Measurements from ENCODE around the gene TECTB.

Gene TECTB

DNA sequence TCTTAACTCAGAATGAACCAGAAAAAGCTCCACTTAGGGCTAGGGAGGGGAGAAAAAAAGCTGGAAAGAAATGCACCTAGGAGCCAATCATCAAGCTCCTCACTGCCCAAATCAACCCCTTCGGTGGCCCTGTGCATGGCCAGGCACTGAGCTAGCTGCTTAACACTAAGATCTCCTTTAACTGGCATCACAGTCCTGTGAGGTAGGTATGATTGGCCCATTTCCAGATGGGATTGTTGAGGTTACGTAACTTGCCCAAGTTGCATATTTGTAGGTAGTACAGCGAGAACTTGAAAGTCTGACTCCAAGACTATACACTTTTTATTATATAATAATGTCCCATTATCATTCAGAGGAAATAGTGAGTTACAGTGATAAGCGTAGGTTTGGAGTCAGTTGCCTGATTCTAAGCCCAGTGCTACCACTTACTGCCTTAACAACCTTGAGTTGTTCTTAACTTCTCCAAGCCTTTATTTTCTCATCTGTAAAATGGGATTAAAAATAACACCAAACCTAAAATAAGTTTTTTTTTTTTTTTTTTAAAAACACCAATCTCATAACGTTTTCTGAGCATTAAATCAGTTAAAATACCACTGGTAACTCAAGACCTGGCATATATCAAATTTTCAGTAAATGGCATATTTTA, 53.5 kb downstream of the TECTB start:
- TF ChIP-seq, protein P1, sequence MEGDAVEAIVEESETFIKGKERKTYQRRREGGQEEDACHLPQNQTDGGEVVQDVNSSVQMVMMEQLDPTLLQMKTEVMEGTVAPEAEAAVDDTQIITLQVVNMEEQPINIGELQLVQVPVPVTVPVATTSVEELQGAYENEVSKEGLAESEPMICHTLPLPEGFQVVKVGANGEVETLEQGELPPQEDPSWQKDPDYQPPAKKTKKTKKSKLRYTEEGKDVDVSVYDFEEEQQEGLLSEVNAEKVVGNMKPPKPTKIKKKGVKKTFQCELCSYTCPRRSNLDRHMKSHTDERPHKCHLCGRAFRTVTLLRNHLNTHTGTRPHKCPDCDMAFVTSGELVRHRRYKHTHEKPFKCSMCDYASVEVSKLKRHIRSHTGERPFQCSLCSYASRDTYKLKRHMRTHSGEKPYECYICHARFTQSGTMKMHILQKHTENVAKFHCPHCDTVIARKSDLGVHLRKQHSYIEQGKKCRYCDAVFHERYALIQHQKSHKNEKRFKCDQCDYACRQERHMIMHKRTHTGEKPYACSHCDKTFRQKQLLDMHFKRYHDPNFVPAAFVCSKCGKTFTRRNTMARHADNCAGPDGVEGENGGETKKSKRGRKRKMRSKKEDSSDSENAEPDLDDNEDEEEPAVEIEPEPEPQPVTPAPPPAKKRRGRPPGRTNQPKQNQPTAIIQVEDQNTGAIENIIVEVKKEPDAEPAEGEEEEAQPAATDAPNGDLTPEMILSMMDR (IDR thresholded peaks at IDR 0.05; ENCODE audit: extremely low read depth, missing control alignments): no peak
- no peak for DNase-seq (ENCODE audit: low spot score)

- DNase-seq (ENCODE audit: low spot score): no peak
- TF ChIP-seq, protein P1 (IDR thresholded peaks at IDR 0.05; ENCODE audit: extremely low read depth, missing control alignments): no peak
Measured at GRCh38 chr10:112338957-112339356, 55.8 kb downstream of the TECTB start.

- DNase-seq (ENCODE audit: low spot score): no peak
- TF ChIP-seq, protein P1 (IDR thresholded peaks at IDR 0.05; ENCODE audit: extremely low read depth, missing control alignments): no peak
Measured at GRCh38 chr10:112340601-112341000, 57.4 kb downstream of the TECTB start.

- DNase-seq (ENCODE audit: low spot score): no peak
- TF ChIP-seq, protein P1 (IDR thresholded peaks at IDR 0.05; ENCODE audit: extremely low read depth, missing control alignments): no peak
Measured at GRCh38 chr10:112343056-112343806, 60.0 kb downstream of the TECTB start.

DNA sequence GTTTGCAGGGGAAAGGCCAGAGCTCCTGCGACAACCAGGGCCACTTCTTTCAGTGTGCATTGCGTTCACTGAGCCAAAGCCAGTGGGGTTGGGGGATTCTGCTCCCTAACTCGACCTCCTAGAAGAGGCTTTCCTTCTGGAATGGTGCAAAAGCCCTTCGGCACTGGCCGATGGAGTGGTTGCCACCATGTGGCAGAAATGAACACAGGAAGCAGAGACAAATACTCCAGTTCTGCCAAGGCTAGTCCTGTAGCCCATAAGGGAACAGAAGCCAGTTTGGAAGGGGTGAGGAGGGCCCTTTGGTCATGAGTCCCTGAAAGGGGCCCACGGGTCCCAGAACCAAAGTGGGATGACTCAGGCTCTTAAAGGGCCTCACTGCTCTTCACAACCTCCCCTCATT, 61.1 kb downstream of the TECTB start:
- no peak for DNase-seq (ENCODE audit: low spot score)
- TF ChIP-seq, protein P1 (IDR thresholded peaks at IDR 0.05; ENCODE audit: extremely low read depth, missing control alignments): no peak

DNA sequence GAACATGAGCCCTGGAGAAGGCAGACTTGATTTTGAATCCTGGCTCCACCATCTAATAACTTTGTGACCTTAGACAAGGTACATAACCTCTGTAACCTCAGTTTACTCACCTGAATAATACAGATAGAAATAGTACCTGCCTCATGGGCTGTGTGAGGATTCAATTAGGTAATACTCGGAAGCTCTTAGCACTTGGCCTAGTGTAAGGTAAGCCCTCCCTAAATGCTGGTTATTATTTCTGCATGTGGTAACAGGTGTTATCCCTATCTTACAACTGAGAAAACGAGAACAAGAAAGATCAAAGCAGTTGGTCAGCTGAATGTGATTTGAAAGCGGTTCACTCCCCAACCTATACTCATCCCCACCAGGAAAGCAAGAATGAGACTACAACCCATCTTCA, 62.0 kb downstream of the TECTB start:
- TF ChIP-seq, protein P1 (IDR thresholded peaks at IDR 0.05; ENCODE audit: extremely low read depth, missing control alignments): no peak

GRCh38 chr10:112345743-112346142, 62.5 kb downstream of the TECTB start:
- DNase-seq (ENCODE audit: low spot score): no peak
- TF ChIP-seq, protein P1 (IDR thresholded peaks at IDR 0.05; ENCODE audit: extremely low read depth, missing control alignments): no peak

More for the DNA sequence above, 62.0 kb downstream of the TECTB start:
- DNase-seq (ENCODE audit: low spot score): no peak

All from GM20000 (cell line).